ENCODE data around the gene SLC16A11.

SLC16A11 gene

DNA sequence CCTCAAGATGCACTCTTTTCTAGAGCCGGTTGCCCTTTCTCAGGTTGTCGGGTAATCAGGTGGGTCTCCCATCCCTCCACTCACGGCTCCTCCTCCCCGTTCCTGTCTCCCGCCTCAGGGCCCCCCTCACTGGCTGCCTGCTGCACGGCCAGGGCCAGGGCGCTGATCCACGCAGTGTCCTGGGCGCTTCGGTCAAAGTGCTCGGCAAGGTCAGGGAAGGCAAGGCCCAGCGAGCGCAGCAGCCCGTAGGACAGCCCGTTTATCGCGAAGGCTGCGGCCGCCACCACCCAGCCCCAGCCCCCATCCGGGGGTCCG lies 753 bp downstream of the SLC16A11 start:
- peak; percentile 4 for TF ChIP-seq POLR2A (IDR thresholded peaks at IDR 0.05; ENCODE audit: low read length)
- no peak for TF ChIP-seq GATA1 (IDR thresholded peaks at IDR 0.05; ENCODE audit: low read depth, low read length)
- DNase-seq: no peak

DNA sequence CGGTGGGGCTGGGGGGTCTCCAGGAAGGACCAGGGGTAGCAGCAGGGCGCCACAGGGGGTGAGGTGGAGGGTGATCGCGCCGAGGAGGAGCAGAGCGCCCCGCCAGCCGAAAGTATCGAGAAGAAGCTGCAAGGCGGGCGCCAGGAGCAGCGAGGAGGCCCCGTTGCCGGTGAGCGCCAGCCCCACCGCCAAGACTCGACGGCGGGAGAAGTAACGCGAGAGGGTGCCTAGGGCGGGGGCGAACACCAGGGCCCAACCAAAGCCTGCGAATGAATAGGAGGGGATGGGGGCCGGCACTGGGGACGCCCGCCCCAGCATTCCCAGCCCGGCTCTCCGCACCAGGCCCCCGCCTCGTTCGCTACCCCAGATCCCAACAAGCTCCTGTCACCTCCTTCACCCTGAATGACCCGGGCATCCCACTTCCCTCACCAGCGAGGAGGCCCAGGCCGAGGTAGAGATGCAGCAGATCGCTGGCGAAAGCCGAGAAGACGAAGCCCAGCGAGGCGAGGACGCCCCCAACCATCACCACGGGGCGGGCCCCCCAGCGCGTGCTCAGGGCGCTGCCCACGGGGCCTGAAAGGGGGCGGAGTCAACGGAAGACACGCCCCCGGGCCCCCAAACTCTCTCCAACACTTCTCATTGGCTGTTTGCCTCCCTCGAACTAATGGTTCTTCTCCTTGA lies 1.3 kb downstream of the SLC16A11 start:
- TF ChIP-seq POLR2A (IDR thresholded peaks at IDR 0.05; ENCODE audit: low read length) (peak; percentile 26), GATA1 (IDR thresholded peaks at IDR 0.05; ENCODE audit: low read depth, low read length) (no peak)
- peak in 1 of 2 experiments; percentile 26 for DNase-seq

DNA sequence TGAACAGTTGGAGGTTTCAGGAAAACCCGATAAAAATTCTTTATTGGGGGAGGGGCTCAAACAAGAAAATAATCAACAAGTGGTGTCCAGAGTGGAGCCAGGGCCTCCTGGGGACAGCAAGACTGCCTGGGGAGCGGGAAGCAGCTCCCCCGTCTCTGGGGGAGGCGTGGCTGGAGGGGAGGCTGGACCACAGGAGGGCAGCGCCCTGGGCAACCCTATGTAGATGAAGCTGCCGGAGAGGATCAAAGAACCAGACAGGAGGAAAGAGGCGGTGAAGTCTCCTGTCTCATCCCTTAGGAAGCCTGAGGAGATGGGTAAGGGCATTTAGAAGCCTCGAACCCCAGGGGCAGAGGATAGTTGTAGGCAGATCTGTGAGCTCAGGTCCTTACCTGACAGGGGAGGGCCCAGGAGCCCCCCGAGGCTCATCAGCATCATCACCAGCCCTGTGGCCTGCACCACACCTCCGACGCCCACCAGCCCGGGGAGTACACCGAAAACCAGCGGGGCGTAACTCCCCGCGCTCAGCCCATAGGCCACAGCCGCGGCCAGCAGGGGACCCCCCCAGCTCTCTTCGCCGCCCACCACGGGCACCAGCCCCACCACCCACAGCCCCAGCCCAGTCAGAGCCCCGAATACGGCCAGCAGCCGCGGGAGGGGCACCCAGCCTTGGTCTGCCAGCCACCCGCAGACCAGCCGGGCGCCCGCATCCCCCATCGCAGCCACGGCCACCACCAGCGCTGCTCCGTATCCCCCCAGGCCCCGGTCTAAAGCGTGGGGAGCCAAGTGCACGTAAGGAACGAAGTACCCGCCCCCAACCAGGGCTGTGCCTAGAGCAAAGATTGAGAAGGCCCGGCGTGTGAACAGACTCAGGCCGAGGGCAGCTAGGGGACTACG lies 2.0 kb downstream of the SLC16A11 start:
- TF ChIP-seq GATA1 (IDR thresholded peaks at IDR 0.05; ENCODE audit: low read depth, low read length) (no peak), POLR2A (IDR thresholded peaks at IDR 0.05; ENCODE audit: low read length) (no peak)
- no peak for DNase-seq

DNA sequence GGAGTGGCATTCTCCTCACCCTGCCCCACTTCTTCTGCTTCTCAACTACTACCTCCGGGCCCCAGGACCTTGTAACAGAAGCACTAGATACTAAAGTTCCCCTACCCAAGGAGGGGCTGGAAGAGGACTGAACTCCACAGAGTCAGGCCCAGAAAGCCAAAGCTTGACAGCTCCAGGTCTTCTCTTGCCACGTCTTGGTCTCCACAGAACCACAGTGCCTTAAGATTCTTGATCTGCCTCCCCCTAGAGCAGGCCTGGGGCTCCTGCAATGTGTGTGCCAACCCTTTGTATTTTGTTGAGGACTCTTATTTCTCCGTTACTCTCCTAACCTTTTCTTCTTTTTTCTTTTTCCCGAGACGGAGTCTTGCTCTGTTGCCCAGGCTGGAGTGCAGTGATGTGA lies 4.1 kb downstream of the SLC16A11 start:
- no peak for DNase-seq
- TF ChIP-seq GATA1 (IDR thresholded peaks at IDR 0.05; ENCODE audit: low read depth, low read length): no peak
- TF ChIP-seq POLR2A (IDR thresholded peaks at IDR 0.05; ENCODE audit: low read length): no peak

DNA sequence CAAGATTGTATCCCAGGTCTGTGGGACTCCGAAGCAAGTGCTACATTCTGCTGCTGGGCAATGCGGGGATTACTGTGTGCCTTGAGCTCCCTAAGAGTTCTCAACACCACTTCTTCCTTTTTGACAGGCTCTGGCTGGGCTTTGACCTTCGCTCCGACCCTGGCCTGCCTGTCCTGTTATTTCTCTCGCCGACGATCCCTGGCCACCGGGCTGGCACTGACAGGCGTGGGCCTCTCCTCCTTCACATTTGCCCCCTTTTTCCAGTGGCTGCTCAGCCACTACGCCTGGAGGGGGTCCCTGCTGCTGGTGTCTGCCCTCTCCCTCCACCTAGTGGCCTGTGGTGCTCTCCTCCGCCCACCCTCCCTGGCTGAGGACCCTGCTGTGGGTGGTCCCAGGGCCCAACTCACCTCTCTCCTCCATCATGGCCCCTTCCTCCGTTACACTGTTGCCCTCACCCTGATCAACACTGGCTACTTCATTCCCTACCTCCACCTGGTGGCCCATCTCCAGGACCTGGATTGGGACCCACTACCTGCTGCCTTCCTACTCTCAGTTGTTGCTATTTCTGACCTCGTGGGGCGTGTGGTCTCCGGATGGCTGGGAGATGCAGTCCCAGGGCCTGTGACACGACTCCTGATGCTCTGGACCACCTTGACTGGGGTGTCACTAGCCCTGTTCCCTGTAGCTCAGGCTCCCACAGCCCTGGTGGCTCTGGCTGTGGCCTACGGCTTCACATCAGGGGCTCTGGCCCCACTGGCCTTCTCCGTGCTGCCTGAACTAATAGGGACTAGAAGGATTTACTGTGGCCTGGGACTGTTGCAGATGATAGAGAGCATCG lies 5.6 kb downstream of the SLC16A11 start:
- TF ChIP-seq GATA1 (IDR thresholded peaks at IDR 0.05; ENCODE audit: low read depth, low read length) (no peak), POLR2A (IDR thresholded peaks at IDR 0.05; ENCODE audit: low read length) (no peak)
- DNase-seq: no peak

DNA sequence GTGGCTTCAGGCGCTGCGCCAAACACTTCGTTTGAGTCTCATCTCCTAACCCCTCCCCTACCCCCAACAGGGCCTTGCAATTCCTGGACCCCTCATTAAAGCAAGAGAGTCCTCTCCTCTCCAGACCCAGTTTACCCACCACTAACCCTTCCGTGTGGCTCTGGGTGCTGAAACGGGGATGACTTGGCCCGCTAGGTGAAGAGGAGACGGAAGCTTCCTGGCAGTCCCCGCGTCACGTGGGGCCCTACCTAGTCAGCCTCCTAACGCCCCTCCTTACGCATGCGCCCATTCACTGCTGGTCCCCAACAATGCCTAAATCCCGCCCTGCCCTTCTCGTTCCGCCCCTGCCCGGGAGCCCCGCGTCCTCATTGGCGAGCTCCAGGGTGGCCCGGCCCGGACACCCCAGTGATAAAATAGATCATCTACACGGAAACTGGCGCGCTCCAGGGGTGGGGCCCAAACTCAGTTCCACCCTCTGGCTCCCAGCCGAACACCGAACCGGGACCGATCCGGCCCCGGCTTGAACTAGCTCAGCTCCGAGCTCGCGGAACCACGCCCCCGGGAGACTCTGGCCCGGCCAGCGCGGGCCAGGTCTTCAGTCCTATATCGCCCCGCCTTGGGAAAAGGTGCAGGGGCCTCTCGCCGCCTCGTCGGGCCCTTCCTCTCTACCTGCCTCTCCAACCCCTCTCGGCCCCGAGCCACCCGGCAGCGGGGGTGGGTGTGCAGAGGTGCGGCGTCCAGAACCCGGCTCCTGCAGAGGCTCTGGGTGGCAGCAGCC lies 8.1 kb downstream of the SLC16A11 start, which contains the start of gene SLC16A13:
TSS of gene SLC16A13 (plus strand) at position 425 of the 778 bp plus-strand sequence. CDS start 368 bp downstream, outside the sequence.
- peak; percentile 96 to 97 for DNase-seq
- TF ChIP-seq POLR2A (IDR thresholded peaks at IDR 0.05; ENCODE audit: low read length) (peak; percentile 99), GATA1 (IDR thresholded peaks at IDR 0.05; ENCODE audit: low read depth, low read length) (no peak)

DNA sequence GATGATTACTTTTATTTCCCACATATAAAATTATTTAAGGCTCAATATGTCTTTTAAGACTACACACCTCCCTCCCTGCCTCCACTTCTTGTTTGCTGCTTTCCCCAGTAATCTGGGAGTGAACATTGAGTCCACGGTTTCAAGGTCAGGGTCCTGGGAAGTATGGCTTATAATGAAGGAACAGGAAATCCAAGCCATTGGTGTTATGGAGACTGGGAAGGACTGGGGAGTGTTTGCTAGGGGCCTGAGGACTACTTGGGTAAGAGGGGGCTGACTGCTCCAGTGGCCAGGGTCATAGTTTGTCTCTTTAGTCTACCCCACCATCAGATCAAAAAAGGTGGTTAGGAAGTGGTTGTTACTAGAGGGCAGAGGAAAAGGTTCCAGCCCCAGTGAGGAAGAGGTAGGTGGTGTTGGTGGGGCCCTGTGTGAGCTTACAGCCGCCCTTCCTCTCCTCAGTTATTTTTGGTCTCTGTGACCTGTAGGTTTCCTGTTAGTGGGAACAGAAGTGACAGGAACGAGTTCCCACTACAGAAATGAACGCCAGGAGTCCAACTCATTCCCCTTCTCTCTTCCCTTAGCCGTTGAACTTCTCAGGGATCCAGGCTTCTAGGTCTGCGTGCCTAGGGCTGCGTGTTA lies 8.8 kb downstream of the SLC16A11 start:
- DNase-seq: no peak
- TF ChIP-seq POLR2A (IDR thresholded peaks at IDR 0.05; ENCODE audit: low read length) (no peak), GATA1 (IDR thresholded peaks at IDR 0.05; ENCODE audit: low read depth, low read length) (no peak)

DNA sequence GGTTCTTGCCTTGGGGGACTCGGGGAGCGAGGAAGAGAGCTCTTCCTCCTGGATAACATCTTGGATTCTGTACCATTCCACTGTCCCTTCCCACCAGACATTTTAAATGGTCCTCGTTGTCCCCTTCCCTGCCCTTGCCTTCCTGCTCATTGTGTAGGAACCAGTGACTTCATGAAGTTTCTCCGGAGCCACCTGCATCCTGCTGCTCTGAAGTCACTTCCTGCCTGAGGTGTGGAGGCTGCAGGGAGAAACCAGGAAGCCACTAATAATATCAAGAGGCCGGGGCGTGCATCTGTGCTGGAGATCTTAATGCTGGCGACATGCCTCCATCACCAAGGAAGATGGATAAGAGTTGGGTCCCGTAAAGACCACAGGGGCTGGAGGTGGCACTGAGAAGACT lies 14.2 kb downstream of the SLC16A11 start:
- TF ChIP-seq GATA1 (IDR thresholded peaks at IDR 0.05; ENCODE audit: low read depth, low read length): no peak
- no peak for TF ChIP-seq POLR2A (IDR thresholded peaks at IDR 0.05; ENCODE audit: low read length)
- no peak for DNase-seq

DNA sequence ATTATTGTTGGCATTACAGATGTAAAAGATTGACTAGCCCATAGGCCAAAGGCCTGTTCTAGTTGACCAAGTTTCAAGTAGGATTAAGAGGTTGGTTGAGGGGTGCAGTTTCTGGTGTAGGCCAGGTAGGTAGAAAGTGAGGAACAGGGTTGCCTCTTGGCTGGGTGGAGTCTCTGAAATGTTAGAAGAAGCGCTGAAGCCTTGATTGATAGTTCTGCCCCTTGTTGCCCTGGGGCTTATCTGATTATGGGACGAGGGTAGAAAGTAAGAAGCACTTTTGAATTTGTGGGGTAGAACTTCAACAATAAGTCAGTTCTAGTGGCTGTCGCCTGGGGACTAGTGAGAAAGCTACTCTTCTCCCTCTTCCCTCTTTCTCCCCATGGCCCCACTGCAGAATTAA lies 14.8 kb downstream of the SLC16A11 start:
- TF ChIP-seq POLR2A (IDR thresholded peaks at IDR 0.05; ENCODE audit: low read length) (no peak), GATA1 (IDR thresholded peaks at IDR 0.05; ENCODE audit: low read depth, low read length) (no peak)
- DNase-seq: no peak

DNA sequence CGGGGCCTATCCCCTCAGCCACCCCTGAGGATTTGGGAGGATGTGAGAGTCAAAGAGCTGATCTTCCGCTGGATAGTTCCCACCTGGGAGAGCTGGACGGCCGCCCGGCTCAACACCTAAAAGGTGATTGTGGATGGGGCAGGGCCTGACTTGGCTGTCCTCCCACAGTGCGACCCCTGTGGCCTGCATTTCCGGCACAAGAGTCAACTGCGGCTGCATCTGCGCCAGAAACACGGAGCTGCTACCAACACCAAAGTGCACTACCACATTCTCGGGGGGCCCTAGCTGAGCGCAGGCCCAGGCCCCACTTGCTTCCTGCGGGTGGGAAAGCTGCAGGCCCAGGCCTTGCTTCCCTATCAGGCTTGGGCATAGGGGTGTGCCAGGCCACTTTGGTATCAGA lies 16.6 kb downstream of the SLC16A11 start:
- no peak for DNase-seq
- TF ChIP-seq POLR2A (IDR thresholded peaks at IDR 0.05; ENCODE audit: low read length) (no peak), GATA1 (IDR thresholded peaks at IDR 0.05; ENCODE audit: low read depth, low read length) (no peak)

DNA sequence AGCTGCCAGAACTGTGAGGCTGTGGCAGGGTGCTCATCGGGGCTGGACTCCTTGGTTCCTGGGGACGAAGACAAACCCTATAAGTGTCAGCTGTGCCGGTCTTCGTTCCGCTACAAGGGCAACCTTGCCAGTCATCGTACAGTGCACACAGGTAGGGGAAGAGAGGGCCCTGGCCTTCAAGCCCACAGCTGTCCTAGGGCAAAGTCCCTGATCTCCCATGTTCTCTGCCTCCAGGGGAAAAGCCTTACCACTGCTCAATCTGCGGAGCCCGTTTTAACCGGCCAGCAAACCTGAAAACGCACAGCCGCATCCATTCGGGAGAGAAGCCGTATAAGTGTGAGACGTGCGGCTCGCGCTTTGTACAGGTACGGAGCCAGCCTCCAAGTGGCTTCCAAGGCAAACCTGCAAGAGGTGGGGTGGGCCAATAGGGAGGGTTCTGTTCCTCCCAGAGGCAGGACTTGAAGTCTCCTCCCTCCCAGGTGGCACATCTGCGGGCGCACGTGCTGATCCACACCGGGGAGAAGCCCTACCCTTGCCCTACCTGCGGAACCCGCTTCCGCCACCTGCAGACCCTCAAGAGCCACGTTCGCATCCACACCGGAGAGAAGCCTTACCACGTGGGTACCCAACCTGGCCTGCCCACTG lies 17.3 kb downstream of the SLC16A11 start:
- no peak for DNase-seq
- TF ChIP-seq POLR2A (IDR thresholded peaks at IDR 0.05; ENCODE audit: low read length): no peak
- TF ChIP-seq GATA1 (IDR thresholded peaks at IDR 0.05; ENCODE audit: low read depth, low read length): no peak

DNA sequence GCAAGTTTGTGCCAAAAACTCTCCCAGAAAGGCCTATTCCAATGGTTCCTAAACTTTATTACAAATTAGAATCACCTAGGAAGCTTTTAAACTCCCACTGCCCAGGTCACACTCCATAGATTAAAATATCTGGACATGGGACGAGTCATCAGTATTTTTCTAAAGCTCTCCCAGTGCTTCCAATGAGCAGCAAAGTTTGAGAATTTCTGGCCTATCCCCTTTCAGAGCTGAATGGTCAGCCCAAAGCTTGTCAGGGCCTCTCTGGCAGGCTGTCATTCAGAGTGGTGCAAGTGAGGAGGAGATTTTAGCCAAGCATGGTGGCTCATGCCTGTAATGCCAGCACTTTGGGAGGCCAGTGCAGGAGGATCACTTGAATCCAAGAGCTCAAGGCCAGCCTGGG lies 18.6 kb downstream of the SLC16A11 start:
- DNase-seq: no peak
- TF ChIP-seq GATA1 (IDR thresholded peaks at IDR 0.05; ENCODE audit: low read depth, low read length) (no peak), POLR2A (IDR thresholded peaks at IDR 0.05; ENCODE audit: low read length) (no peak)

Data from erythroblast (primary cell).